Neural cell (in vitro differentiated cells): ENCODE results near the gene LMOD3. TPM values are rescaled to one million over a fixed set of nuclear protein-coding genes. Genes with fewer than 3 reads are reported as not detected.

Experiments used
- H2AFZ ChIP-seq: fragments of 200-600, 300-800 bp; sonication (generic), shearing (Covaris generic); 2 replicates; pipeline ENCODE4 v1.6.0; 2014; ENCODE audit warnings: low read depth, mild to moderate bottlenecking, antibody characterized with exemption, low read length, moderate library complexity
- H3F3A ChIP-seq: fragments of 200-600 bp; shearing (Covaris generic); 2 replicates; pipeline ENCODE4 v1.6.1; 2016; ENCODE audit warnings: mild to moderate bottlenecking, moderate library complexity, mixed read lengths, antibody characterized with exemption, low read length; ENCODE audit not compliant: insufficient read depth, poor library complexity, severe bottlenecking
- H3K27ac ChIP-seq: fragments of 200-600, 300-800 bp; sonication (generic), shearing (Covaris generic); 2 replicates; pipeline ENCODE4 v1.5.1; 2014; ENCODE audit warnings: mild to moderate bottlenecking, low read length, moderate library complexity
- H3K27me3 ChIP-seq: fragments of 300-800, 200-600 bp; sonication (generic), shearing (Covaris generic); 2 replicates; pipeline ENCODE4 v1.6.0; 2014; ENCODE audit warnings: mild to moderate bottlenecking, low read depth, low read length, moderate library complexity; ENCODE audit not compliant: insufficient read depth
- H3K36me3 ChIP-seq: fragments of 300-800, 200-600 bp; sonication (generic), shearing (Covaris generic); 2 replicates; pipeline ENCODE4 v1.5.1; 2014; ENCODE audit warnings: mild to moderate bottlenecking, antibody characterized with exemption, low read length, moderate library complexity; ENCODE audit not compliant: insufficient read depth
- H3K4me2 ChIP-seq: fragments of 300-800, 200-600 bp; sonication (generic), shearing (Covaris generic); 2 replicates; pipeline ENCODE4 v1.6.0; 2014; ENCODE audit warnings: mild to moderate bottlenecking, low read length
- H3K4me3 ChIP-seq: fragments of 300-800, 200-600 bp; sonication (generic), shearing (Covaris generic); 2 replicates; pipeline ENCODE4 v1.5.1; 2014; ENCODE audit warnings: mild to moderate bottlenecking, low read length, moderate library complexity
- H3K79me2 ChIP-seq: fragments of 200-600 bp; shearing (Covaris generic); replicated peaks from 2 replicates; pipeline ENCODE4 v1.6.0; 2014; ENCODE audit warnings: mild to moderate bottlenecking, low read length, moderate library complexity; ENCODE audit not compliant: insufficient read depth
- H3K9ac ChIP-seq: fragments of 300-800, 200-600 bp; sonication (generic), shearing (Covaris generic); 2 replicates; pipeline ENCODE4 v1.6.1; 2016; ENCODE audit warnings: mild to moderate bottlenecking, low read length, mixed read lengths
- H3K9me2 ChIP-seq: fragments of 200-600 bp; shearing (Covaris generic); 2 replicates; pipeline ENCODE4 v1.6.1; 2016; ENCODE audit warnings: mild to moderate bottlenecking, low read length, mixed read lengths; ENCODE audit not compliant: insufficient read depth
- H3K9me3 ChIP-seq: fragments of 200-600, 300-800 bp; sonication (generic), shearing (Covaris generic); 2 replicates; pipeline ENCODE4 v1.6.1; 2016; ENCODE audit warnings: mild to moderate bottlenecking, mixed run types, low read length, moderate library complexity, mixed read lengths
- H4K20me1 ChIP-seq: fragments of 200-600 bp; shearing (Covaris generic); 2 replicates; pipeline ENCODE4 v1.6.1; 2016; ENCODE audit warnings: mild to moderate bottlenecking, mixed run types; ENCODE audit not compliant: insufficient read depth
- EP300 ChIP-seq: fragments of 450-650 bp; conservative IDR thresholded peaks from 2 replicates; pipeline ENCODE4 v1.6.1; 2014; ENCODE audit warnings: antibody characterized with exemption, mild to moderate bottlenecking, moderate library complexity; ENCODE audit not compliant: poor library complexity, severe bottlenecking
- EZH2 ChIP-seq: fragments of 200-600, 300-800 bp; shearing (Covaris generic), sonication (generic); IDR thresholded peaks from 2 replicates; pipeline ENCODE4 v1.6.1; 2014; ENCODE audit warnings: antibody characterized with exemption, low read length, borderline replicate concordance, mild to moderate bottlenecking; ENCODE audit not compliant: insufficient read depth, poor library complexity, severe bottlenecking
- MXI1 ChIP-seq: fragments of 450-650 bp; conservative IDR thresholded peaks from 2 replicates; pipeline ENCODE4 v1.6.1; 2014; ENCODE audit warnings: antibody characterized with exemption, mild to moderate bottlenecking; ENCODE audit not compliant: poor library complexity, severe bottlenecking
- POLR2AphosphoS5 ChIP-seq: IDR thresholded peaks from 2 replicates; pipeline ENCODE4 v1.6.1; 2012
- RAD21 ChIP-seq: fragments of 450-650 bp; conservative IDR thresholded peaks from 2 replicates; pipeline ENCODE4 v1.6.1; 2014; ENCODE audit warnings: antibody characterized with exemption, mild to moderate bottlenecking, moderate library complexity
- SMC3 ChIP-seq: fragments of 450-650 bp; conservative IDR thresholded peaks from 2 replicates; pipeline ENCODE4 v1.6.1; 2014; ENCODE audit warnings: antibody characterized with exemption, mild to moderate bottlenecking, moderate library complexity; ENCODE audit not compliant: poor library complexity
- TAF1 ChIP-seq: IDR thresholded peaks from 2 replicates; pipeline ENCODE4 v1.6.1; 2012; ENCODE audit warnings: low read depth
- polyA plus RNA-seq: library from polyadenylated mRNA; depleted of rRNA; stranded (reverse); fragments of >200 nt; gene quantifications from 2 replicates; pipeline ENCODE4 v1.2.3, GENCODE V29; 2014
- TF ChIP-seq, protein P1 (sequence below): IDR thresholded peaks from 2 replicates; pipeline ENCODE4 v1.6.1; 2012; ENCODE audit warnings: borderline replicate concordance
- TF ChIP-seq, protein P2 (sequence below): fragments of 450-650 bp; IDR thresholded peaks from 2 replicates; pipeline ENCODE4 v1.5.1; 2014; ENCODE audit warnings: antibody characterized with exemption, mild to moderate bottlenecking, moderate library complexity; ENCODE audit not compliant: poor library complexity, severe bottlenecking

The LMOD3 gene
- polyA plus RNA-seq, 1 donor from 2014 or later, result not detected

DNA sequence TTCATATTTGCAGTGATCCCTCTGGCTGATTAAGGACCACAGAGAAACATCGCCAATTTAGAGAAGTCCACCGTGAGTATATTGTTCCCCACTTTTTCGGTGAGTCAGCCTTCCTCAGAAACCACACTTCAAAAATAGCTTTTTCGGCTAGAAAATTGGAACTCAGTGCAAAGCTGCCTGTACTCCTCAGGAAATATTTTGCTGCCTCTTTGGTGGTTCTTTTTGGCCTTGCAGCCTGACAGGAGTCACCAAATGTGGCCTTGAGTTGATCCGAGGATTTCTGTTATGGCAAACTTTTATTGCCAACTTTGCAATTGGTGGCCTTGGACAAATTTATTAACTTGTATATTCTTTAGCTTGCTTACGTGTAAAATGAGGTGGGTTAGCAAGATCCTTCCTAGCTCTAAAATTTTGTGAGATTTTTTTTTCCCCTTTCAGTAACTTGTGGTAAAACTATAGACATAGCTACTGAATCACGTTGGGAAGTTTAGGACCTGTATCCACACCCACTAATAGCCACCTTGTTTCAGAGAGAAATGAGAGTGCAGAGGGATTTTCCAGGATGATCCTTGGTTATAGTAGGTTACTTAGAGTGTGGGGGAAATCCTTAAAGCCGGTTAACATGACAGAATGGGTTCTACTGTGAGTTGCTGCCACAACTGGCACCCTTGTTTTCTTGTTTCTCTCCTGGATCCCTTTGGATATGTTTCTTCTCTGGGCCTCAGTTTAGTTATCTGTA is 27.8 kb downstream of the LMOD3 start:
- H3K4me2 ChIP-seq, result no peak overlapping the region
- TF ChIP-seq EP300 (no peak), SMC3 (no peak), EZH2 (no peak), MXI1 (no peak), TAF1 (no peak)
- TF ChIP-seq, protein P1, sequence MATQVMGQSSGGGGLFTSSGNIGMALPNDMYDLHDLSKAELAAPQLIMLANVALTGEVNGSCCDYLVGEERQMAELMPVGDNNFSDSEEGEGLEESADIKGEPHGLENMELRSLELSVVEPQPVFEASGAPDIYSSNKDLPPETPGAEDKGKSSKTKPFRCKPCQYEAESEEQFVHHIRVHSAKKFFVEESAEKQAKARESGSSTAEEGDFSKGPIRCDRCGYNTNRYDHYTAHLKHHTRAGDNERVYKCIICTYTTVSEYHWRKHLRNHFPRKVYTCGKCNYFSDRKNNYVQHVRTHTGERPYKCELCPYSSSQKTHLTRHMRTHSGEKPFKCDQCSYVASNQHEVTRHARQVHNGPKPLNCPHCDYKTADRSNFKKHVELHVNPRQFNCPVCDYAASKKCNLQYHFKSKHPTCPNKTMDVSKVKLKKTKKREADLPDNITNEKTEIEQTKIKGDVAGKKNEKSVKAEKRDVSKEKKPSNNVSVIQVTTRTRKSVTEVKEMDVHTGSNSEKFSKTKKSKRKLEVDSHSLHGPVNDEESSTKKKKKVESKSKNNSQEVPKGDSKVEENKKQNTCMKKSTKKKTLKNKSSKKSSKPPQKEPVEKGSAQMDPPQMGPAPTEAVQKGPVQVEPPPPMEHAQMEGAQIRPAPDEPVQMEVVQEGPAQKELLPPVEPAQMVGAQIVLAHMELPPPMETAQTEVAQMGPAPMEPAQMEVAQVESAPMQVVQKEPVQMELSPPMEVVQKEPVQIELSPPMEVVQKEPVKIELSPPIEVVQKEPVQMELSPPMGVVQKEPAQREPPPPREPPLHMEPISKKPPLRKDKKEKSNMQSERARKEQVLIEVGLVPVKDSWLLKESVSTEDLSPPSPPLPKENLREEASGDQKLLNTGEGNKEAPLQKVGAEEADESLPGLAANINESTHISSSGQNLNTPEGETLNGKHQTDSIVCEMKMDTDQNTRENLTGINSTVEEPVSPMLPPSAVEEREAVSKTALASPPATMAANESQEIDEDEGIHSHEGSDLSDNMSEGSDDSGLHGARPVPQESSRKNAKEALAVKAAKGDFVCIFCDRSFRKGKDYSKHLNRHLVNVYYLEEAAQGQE, result no peak
- TF ChIP-seq, protein P2, sequence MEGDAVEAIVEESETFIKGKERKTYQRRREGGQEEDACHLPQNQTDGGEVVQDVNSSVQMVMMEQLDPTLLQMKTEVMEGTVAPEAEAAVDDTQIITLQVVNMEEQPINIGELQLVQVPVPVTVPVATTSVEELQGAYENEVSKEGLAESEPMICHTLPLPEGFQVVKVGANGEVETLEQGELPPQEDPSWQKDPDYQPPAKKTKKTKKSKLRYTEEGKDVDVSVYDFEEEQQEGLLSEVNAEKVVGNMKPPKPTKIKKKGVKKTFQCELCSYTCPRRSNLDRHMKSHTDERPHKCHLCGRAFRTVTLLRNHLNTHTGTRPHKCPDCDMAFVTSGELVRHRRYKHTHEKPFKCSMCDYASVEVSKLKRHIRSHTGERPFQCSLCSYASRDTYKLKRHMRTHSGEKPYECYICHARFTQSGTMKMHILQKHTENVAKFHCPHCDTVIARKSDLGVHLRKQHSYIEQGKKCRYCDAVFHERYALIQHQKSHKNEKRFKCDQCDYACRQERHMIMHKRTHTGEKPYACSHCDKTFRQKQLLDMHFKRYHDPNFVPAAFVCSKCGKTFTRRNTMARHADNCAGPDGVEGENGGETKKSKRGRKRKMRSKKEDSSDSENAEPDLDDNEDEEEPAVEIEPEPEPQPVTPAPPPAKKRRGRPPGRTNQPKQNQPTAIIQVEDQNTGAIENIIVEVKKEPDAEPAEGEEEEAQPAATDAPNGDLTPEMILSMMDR, result no peak
- no peak overlapping the region for H3K27ac ChIP-seq
- no peak overlapping the region for H3K4me3 ChIP-seq
- no peaks in the 10 kb centered on the region for H3K27me3 ChIP-seq
- no peaks in the 10 kb centered on the region for H3K36me3 ChIP-seq
- H3K79me2 ChIP-seq, result peaks cover 3% of the 10 kb centered on the region
- H2AFZ ChIP-seq, result no peak overlapping the region
- H3K9me3 ChIP-seq, result no peaks in the 10 kb centered on the region
- H3K9ac ChIP-seq, result no peak overlapping the region
- no peaks in the 10 kb centered on the region for H3K9me2 ChIP-seq
- no peaks in the 10 kb centered on the region for H3F3A ChIP-seq
- H4K20me1 ChIP-seq, result no peaks in the 10 kb centered on the region

DNA sequence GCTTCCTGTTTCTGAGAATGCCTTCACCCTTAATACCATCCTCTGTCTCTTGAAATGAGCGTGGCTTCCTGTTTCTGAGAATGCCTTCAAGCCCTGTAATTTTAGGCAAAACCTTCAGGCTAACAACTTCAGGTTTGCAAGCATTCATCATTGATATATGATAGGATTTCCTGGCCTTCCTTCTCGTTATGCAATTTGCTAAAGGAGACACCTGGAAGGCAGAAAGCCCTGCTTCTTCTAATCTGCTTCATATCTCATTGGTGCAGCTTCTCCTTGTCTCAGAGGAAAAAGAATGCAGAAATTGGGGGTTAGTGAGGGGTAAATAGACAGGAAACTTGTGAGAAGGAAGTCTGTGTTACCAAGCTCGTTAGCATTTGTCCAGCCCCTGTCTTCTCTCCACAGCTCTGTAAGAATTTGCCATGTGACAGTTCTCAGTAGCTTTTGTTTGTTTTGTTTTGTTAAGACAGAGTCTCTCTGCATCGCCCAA is 30.3 kb downstream of the LMOD3 start:
- H3K9ac ChIP-seq, result no peak overlapping the region
- no peaks in the 10 kb centered on the region for H4K20me1 ChIP-seq
- H3K4me3 ChIP-seq, result no peak overlapping the region
- no peaks in the 10 kb centered on the region for H3K27me3 ChIP-seq
- no peak overlapping the region for H2AFZ ChIP-seq
- H3K36me3 ChIP-seq, result no peaks in the 10 kb centered on the region
- H3K9me3 ChIP-seq, result no peaks in the 10 kb centered on the region
- TF ChIP-seq MXI1 (no peak), RAD21 (no peak), EP300 (no peak), POLR2AphosphoS5 (no peak), EZH2 (no peak), TAF1 (no peak)
- TF ChIP-seq, protein P1, result no peak
- TF ChIP-seq, protein P2, result no peak
- no peaks in the 10 kb centered on the region for H3F3A ChIP-seq
- H3K27ac ChIP-seq, result no peak overlapping the region
- H3K4me2 ChIP-seq, result no peak overlapping the region
- peaks cover 25% of the 10 kb centered on the region for H3K79me2 ChIP-seq
- no peaks in the 10 kb centered on the region for H3K9me2 ChIP-seq
